PC-3 (cell line): Measurements from ENCODE around the gene ERVK3-1. TPM values are rescaled to one million over a fixed set of nuclear protein-coding genes. Genes with fewer than 3 reads are reported as not detected.
"Not testable (repeated sequence)": the region's sequence is repeated elsewhere in the genome, so short reads cannot be mapped to it uniquely, and the experiment has no call there.

ENCODE experiments used
- ATAC-seq: fragments of 200-7000 bp; cut with Tn5 transposase; 2 replicates; pipeline ENCODE4 v1.9.1; 2020; ENCODE audit warnings: mild to moderate bottlenecking, moderate library complexity
- Bru-seq: library from RNA; stranded (reverse); fragments of 400-500 nt; gene quantifications from one replicate; lab custom pipeline; 2021; lab: Mats Ljungman, UMichigan
- BruChase-seq, 2 experiments: library from RNA; stranded (reverse); fragments of 400-500 nt; gene quantifications; one replicate each; lab custom pipeline; 2021; lab: Mats Ljungman, UMichigan
- BruUV-seq: library from RNA; stranded (reverse); fragments of 400-500 nt; replicated peaks from 2 replicates; lab custom pipeline; 2021; lab: Mats Ljungman, UMichigan
- CTCF ChIA-PET: fragments of 300-600 bp; sonication (Branson Sonifier 250); formaldehyde crosslinking; loops from one replicate; lab custom pipeline; 2022; ENCODE audit warnings: antibody characterized with exemption; lab: Charles Lee
- POLR2A ChIA-PET: fragments of 300-600 bp; sonication (Branson Sonifier 250); formaldehyde crosslinking; loops from one replicate; lab custom pipeline; 2022; ENCODE audit warnings: antibody characterized with exemption; ENCODE audit not compliant: unreplicated experiment; lab: Charles Lee
- DNase-seq: peaks from one replicate; pipeline ENCODE4 v3.0.0-alpha.2; 2015
- H2AFZ ChIP-seq: fragments of 300-600 bp; sonication (generic); 2 replicates; pipeline ENCODE4 v1.6.0; 2016; ENCODE audit warnings: antibody characterized with exemption, low read length
- H3F3A ChIP-seq: fragments of 300-600 bp; sonication (generic); one replicate; pipeline ENCODE4 v1.6.0; 2017; ENCODE audit warnings: antibody characterized with exemption, low read length, control low read depth, mild to moderate bottlenecking; ENCODE audit not compliant: unreplicated experiment
- H3K27ac ChIP-seq: fragments of 300-600 bp; sonication (generic); 2 replicates; pipeline ENCODE4 v1.5.1; 2016; ENCODE audit warnings: mild to moderate bottlenecking, low read length
- H3K27me3 ChIP-seq: fragments of 300-600 bp; sonication (generic); 2 replicates; pipeline ENCODE4 v1.6.1; 2016; ENCODE audit warnings: low read length, mixed read lengths
- H3K36me3 ChIP-seq: fragments of 300-600 bp; sonication (generic); 2 replicates; pipeline ENCODE4 v1.6.1; 2016; ENCODE audit warnings: low read depth, mixed run types, low read length, mixed read lengths
- H3K4me1 ChIP-seq: fragments of 300-600 bp; sonication (generic); 2 replicates; pipeline ENCODE4 v1.5.1; 2016; ENCODE audit warnings: low read length; ENCODE audit not compliant: insufficient read depth
- H3K4me2 ChIP-seq: fragments of 300-600 bp; sonication (generic); 2 replicates; pipeline ENCODE4 v1.6.0; 2016; ENCODE audit warnings: low read length
- H3K4me3 ChIP-seq: fragments of 300-600 bp; sonication (generic); 2 replicates; pipeline ENCODE4 v1.5.1; 2016; ENCODE audit warnings: mild to moderate bottlenecking, low read length, mixed read lengths
- H3K79me2 ChIP-seq: fragments of 300-600 bp; sonication (generic); 2 replicates; pipeline ENCODE4 v1.6.1; 2017; ENCODE audit warnings: low read length, mixed read lengths
- H3K9ac ChIP-seq: fragments of 300-600 bp; sonication (generic); 2 replicates; pipeline ENCODE4 v1.6.0; 2016; ENCODE audit warnings: mild to moderate bottlenecking, low read length
- H3K9me2 ChIP-seq: fragments of 300-600 bp; sonication (generic); replicated peaks from 2 replicates; pipeline ENCODE4 v1.6.1; 2016; ENCODE audit warnings: mixed run types, low read length, mixed read lengths
- H3K9me3 ChIP-seq: fragments of 300-600 bp; sonication (generic); 2 replicates; pipeline ENCODE4 v1.6.1; 2016; ENCODE audit warnings: low read length, mixed read lengths
- H4K20me1 ChIP-seq: fragments of 300-600 bp; sonication (generic); 2 replicates; pipeline ENCODE4 v1.6.1; 2016; ENCODE audit warnings: low read length, mixed read lengths
- CTCF ChIP-seq: fragments of 300-600 bp; sonication (generic); conservative IDR thresholded peaks from 2 replicates; pipeline ENCODE4 v1.5.1; 2017; ENCODE audit warnings: antibody characterized with exemption, low read depth, mild to moderate bottlenecking, low read length
- EZH2 ChIP-seq: fragments of 300-600 bp; sonication (generic); IDR thresholded peaks from one replicate; pipeline ENCODE4 v1.6.1; 2017; ENCODE audit warnings: antibody characterized with exemption, mild to moderate bottlenecking, low read length; ENCODE audit not compliant: unreplicated experiment
- EZH2phosphoT487 ChIP-seq: fragments of 300-600 bp; sonication (generic); IDR thresholded peaks from 2 replicates; pipeline ENCODE4 v1.6.1; 2018; ENCODE audit warnings: mild to moderate bottlenecking, antibody characterized with exemption, low read length, borderline replicate concordance
- intact Hi-C: fragments of 100-400 bp; cut with micrococcal nuclease; formaldehyde crosslinking; loops from 2 replicates; pipeline ENCODE4 v1.9.0; 2023
- long read RNA-seq: library from polyadenylated mRNA; unstranded; transcript quantifications from one replicate; pipeline ENCODE4 v2.0.0, GENCODE V29; 2021; ENCODE audit not compliant: unreplicated experiment
- total RNA-seq: library from RNA; depleted of rRNA; stranded (reverse); fragments of >200 nt; gene quantifications from 2 replicates; pipeline ENCODE4 v1.2.3, GENCODE V29; 2014; rRNA removed

The ERVK3-1 gene, protein sequence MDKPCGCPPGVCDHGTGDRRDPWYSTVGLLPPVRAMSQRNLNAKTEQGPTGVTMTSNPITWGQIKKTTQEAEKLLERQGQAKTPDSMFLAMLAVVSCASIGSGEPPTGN
- total RNA-seq = 104 and 116 TPM in 2 replicates
- percentile 66 among the genes with signal in this experiment for Bru-seq, nascent RNA
- BruChase-seq, experiment 1, labeled RNA remaining after a 6-hour chase = percentile 91 among the genes with signal in this experiment
- percentile 77 among the genes with signal in this experiment for BruChase-seq, experiment 2, labeled RNA remaining after a 2-hour chase
- long read RNA-seq, transcript ERVK3-1-201 (4 exons, 1,469 nt) = major isoform, 81 of 114 reads
- long read RNA-seq, transcript ERVK3-1-204 (2 exons, 3,889 nt) = minor isoform, 7 of 114 reads
- long read RNA-seq, partial matches to known transcripts = 1 of 114 reads
- long read RNA-seq, other reads (novel, unspliced or antisense) = 18 of 114 reads

DNA sequence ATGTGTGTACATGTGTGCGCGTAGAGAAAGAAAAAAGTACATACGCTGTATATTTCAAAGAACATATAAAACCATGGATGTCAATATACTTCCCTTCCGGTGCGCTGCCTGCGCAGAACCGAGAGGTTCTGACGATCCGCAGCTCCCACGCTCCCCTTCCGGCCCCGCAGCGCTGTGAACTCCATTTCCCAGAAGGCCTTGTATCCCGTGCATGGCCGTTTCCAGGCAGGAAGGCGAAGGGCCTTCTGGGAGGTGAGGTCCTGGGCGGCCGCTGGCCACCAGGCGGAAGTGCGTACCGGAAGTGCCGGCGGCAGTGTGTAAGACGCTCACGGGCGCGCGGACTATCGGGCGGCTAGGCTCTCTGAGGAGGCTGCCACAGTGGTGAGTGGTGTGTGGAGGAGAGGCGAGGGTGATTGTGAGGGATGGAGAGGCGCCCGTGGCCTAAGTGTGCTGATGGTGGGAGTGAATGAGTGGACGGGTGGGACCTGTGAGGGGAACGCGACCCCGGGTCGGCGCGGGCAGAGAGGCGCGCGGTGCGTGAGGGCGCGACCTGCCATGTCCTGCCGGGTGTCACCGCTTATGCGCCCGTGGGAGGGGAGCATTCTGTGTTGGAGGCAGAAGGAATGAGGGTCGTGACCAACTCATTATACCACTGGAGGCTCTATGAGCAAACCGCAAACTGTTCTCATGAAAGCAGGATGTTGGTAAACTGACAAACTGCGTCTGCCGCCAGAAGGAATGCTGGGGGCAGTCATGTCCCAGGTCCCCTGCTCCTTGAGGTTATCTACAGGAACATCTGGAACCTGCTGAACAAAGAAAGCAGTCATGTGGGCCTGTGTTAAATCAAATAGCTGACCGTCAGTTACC, at the start of gene ERVK3-1:
ERVK3-1 (plus strand) TSS at position 313 of the 867 bp plus-strand sequence. CDS start 6,792 bp downstream, outside the sequence.
- Histone ChIP-seq H2AFZ (peak within 1 kb of the TSS; percentile 84), H3K27ac (peak within 1 kb of the TSS; percentile 8), H3K9ac (peak within 1 kb of the TSS; percentile 77), H3K4me1 (peaks cover 8% of the 10 kb centered on the region), H3K36me3 (peaks cover 58% of the 10 kb centered on the region), H4K20me1 (no peaks in the 10 kb centered on the region), H3K4me3 (peak within 1 kb of the TSS; percentile 81), H3K4me2 (peak within 1 kb of the TSS; percentile 80), H3K27me3 (no peaks in the 10 kb centered on the region), H3K9me3 (no peaks in the 10 kb centered on the region), H3K79me2 (peaks cover 28% of the 10 kb centered on the region), H3K9me2 (no peaks in the 10 kb centered on the region), H3F3A (no peaks in the 10 kb centered on the region)
- ChIA-PET CTCF (no interaction called here), POLR2A (interaction anchor here (0.5 to 1.1 kb wide), 3 partner anchors 20 to 818 kb away, joined by 3 read pairs; partner anchors contain the start of genes ZNF324B and ZNF419)
- BruUV-seq = no TSS peak
- peak; percentile 100 for ATAC-seq
- TF ChIP-seq EZH2 = no peak
- TF ChIP-seq EZH2phosphoT487 = no peak
- TF ChIP-seq CTCF = no peak
- DNase-seq = peak; percentile 98
- intact Hi-C loops = loop anchor here (1.0 to 2.0 kb wide), 4 partner anchors 21 to 161 kb away; partner anchors contain the start of genes ZNF8, ZNF837 and ZSCAN22

DNA sequence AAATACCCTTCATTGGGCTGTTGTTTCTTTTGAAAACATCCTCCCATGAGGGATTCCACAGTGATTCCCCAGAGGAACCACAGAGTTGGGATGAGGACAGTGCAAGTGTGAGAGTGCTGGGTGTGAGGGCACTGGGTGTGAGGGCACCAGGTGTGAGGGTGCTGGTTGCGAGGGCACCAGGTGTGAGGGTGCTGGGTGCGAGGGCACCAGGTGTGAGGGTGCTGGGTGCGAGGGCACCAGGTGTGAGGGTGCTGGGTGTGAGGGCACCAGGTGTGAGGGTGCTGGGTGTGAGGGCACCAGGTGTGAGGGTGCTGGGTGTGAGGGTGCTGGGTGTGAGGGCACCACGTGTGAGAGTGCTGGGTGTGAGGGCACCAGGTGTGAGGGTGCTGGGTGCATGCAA, 46.9 kb upstream of the ERVK3-1 start:
- not testable (repeated sequence) for H3K4me1 ChIP-seq, H4K20me1 ChIP-seq, BruUV-seq

DNA sequence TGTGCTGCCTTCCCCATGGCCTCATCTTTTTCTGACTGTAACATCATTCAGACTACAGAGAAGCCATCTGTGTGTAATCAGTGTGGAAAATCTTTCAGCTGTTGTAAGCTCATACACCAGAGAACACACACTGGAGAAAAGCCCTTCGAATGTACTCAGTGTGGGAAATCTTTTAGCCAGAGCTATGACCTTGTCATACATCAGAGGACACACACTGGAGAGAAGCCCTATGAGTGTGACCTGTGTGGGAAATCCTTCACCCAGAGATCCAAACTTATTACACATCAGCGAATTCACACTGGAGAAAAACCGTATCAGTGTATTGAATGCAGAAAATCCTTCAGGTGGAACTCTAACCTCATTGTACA, 43.6 kb upstream of the ERVK3-1 start:
- CTCF ChIA-PET = no interaction called here
- no peak for TF ChIP-seq EZH2phosphoT487
- no peak for TF ChIP-seq CTCF
- H3K9me3 ChIP-seq = peaks cover 84% of the 10 kb centered on the region
- no peaks in the 10 kb centered on the region for H4K20me1 ChIP-seq
- H3K4me2 ChIP-seq = no peak overlapping the region
- H3K4me3 ChIP-seq = peak overlapping the region; percentile 7; the same call in 1 of the 2 replicates
- H3K36me3 ChIP-seq = peaks cover 91% of the 10 kb centered on the region
- H3K9ac ChIP-seq = no peak overlapping the region
- BruUV-seq = no TSS peak
- H3K27me3 ChIP-seq = no peaks in the 10 kb centered on the region
- no peak overlapping the region for H2AFZ ChIP-seq
- POLR2A ChIA-PET = no interaction called here
- no peak overlapping the region for H3K27ac ChIP-seq
- H3K79me2 ChIP-seq = no peaks in the 10 kb centered on the region
- intact Hi-C loops = no loop called here
- DNase-seq (no peak), ATAC-seq (no peak)
- H3K9me2 ChIP-seq = no peaks in the 10 kb centered on the region
- no peaks in the 10 kb centered on the region for H3K4me1 ChIP-seq
- H3F3A ChIP-seq = no peaks in the 10 kb centered on the region

More for the DNA sequence above, 46.9 kb upstream of the ERVK3-1 start:
- ATAC-seq, H3K27me3 ChIP-seq, H3K9me2 ChIP-seq, intact Hi-C loops, H2AFZ ChIP-seq, H3K27ac ChIP-seq, H3F3A ChIP-seq, CTCF ChIA-PET, DNase-seq, H3K4me3 ChIP-seq, H3K4me2 ChIP-seq, H3K9ac ChIP-seq, POLR2A ChIA-PET, H3K79me2 ChIP-seq: not testable (repeated sequence)
- Histone ChIP-seq H3K36me3 (peaks cover 96% of the 10 kb centered on the region), H3K9me3 (peaks cover 85% of the 10 kb centered on the region)
